GM18858 (cell line): ENCODE results near the gene FCHSD2.

Experiments
- ATAC-seq: cut with Tn5 transposase; IDR thresholded peaks from one replicate; pipeline ENCODE4 v1.9.1; 2021; ENCODE audit not compliant: unreplicated experiment

The FCHSD2 gene

DNA sequence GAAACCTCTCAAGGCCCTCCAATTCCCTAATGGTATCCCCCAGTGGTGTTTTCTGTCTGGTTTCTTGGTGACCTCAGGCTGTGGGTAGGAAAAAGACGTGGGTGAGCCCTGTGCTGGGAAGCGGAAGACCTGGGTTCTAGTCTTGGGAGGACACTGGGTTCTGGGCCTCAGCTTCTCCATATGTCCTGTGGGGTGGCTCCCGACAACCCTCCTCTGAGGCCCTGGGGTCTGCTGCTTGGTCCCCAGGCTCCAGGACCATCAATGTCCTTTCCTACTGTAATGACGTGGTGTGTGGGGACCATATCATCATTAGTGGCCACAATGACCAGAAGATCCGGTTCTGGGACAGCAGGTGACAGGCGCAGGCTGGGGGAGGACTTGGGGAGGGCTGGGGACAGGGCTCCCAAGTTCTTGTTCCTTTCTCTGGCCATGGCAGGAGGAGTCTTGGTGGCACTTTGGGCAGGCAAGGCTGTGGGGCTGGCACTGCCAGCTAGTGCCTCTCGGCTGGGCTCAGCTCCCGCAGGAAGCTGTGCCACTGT, 315.1 kb downstream of the FCHSD2 start:
- no peak for ATAC-seq

DNA sequence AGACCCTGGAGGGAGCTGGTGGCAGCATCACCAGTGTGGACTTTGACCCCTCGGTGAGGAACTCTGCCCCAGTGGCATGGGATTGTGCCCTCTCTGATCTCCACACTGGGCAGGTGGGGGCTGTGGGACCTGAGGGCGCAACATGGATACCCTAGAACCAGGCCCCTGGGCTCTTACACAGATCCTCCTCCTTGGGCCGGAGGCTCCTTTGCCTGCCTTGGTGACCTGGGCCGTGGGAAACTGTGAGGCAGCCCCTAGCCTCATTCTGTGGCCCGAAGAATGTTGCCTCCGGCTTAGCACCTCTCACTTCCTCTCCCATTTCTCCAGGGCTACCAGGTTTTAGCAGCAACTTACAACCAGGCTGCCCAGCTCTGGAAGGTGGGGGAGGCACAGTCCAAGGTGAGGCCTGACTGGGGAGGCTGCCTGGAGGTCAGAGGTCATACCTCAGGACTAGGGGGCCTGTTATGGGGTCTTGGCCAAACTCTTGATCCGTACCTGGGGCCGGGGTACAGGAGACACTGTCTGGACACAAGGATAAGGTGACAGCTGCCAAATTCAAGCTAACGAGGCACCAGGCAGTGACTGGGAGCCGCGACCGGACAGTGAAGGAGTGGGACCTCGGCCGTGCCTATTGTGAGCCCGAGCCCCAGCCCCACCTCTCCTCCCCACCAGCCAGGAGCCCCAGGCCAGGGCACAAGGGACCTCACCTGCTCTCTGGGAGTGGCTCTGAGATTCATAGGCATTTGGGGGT, 315.8 kb downstream of the FCHSD2 start:
- no peak for ATAC-seq

DNA sequence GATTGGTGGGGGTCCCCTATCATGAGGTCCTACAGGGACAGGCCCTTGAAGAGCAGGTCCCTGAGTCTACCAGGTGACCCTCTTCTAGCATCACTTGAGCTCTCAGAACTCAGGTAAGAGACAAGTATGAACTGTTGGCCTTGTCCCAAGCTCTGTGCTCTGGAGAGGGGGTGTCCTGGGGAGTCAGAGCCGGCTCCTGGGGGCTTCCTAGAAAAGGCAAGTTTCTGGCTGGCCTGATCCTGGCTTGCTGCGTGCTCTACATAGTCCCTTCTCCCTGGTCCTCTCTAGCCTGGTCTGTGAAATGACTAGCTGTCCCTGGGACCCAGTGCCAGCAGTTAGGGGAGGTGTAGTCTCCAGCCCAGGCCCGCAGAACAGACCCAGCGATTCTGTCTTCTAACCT, 316.5 kb downstream of the FCHSD2 start:
- no peak for ATAC-seq

DNA sequence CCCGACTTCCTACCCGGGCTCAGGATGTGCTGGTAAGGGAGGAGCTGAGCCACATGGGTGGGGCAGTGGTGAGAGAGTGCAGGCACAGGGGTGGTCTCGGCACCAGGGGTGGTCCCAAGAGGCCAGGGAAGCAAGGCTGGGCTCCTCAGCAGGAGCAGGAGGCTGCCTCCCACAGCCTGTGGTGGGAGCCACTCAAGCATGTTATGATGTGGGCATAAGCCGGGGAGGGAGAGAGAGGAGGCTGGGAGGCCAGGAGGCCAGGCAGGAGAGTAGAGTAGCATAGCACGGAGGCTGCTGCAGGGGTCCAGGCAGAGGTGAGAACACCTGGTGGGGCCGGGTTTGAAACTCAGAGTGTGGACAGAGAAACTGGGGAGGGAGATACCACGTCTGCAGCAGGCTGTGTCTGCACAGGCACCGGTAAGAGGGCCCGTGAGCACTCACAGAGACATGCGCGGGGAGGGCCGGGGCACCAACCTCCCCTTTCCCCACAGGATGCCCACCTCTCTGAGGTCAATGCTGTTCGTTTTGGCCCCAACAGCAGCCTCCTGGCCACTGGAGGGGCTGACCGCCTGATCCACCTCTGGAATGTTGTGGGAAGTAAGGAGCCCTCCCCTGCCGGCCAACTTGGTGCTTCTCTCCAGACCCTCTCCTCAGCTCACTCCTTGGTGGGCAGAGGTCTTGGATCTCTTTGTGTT, 317.2 kb downstream of the FCHSD2 start:
- no peak for ATAC-seq

DNA sequence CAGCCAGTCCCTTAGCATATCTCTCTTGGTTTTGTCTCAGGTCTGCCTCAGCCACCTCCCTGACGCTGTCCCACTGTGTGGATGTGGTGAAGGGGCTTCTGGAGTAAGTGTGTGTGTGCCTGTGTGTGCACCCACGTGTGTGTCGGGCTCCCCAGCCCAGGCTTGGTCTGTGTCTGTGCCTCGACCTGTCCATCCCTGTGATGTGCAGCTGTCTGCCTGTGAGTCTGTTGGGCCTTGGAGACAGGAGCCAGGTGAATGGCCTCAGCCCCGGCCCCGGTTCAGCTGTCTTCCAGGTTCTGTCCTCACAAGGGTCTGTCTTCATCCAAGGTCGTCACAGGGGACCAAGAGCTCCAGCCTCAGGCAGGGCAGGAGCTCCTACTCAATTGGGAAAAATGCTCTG, 318.1 kb downstream of the FCHSD2 start:
- ATAC-seq: no peak

DNA sequence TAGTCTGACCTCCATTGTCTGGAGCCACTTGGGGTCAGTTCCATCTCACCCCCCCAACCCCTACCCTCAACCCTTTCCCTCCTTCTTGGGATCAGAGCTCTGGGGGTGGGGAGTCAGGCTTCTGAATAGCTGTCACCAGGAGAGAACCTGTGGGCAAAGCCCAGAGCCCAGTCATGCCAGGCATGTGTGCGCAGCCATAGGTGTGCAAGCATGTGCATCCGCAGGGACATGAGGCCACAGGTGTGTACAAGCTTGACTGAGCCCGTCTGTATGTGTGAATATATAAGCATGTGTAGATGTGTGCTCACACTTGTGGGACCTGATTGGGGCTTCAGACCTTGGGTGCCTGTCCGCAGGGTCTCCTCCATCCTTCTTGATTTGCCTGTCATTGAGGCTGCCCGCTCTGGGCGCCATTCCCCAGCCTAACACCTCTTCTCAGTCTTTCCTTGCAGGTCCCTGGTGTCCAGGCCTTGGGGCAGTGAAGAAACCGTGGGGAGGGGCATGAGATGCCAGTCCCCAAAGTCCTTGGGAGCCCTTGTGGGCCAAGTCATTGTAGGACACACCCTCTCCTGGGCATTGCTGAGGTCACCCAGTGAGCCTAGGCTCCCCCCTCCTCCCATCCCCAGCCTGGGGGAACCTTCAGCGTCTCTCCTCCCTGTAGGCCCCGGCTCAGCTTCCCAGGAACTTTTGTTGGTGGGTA, 318.9 kb downstream of the FCHSD2 start:
- no peak for ATAC-seq

DNA sequence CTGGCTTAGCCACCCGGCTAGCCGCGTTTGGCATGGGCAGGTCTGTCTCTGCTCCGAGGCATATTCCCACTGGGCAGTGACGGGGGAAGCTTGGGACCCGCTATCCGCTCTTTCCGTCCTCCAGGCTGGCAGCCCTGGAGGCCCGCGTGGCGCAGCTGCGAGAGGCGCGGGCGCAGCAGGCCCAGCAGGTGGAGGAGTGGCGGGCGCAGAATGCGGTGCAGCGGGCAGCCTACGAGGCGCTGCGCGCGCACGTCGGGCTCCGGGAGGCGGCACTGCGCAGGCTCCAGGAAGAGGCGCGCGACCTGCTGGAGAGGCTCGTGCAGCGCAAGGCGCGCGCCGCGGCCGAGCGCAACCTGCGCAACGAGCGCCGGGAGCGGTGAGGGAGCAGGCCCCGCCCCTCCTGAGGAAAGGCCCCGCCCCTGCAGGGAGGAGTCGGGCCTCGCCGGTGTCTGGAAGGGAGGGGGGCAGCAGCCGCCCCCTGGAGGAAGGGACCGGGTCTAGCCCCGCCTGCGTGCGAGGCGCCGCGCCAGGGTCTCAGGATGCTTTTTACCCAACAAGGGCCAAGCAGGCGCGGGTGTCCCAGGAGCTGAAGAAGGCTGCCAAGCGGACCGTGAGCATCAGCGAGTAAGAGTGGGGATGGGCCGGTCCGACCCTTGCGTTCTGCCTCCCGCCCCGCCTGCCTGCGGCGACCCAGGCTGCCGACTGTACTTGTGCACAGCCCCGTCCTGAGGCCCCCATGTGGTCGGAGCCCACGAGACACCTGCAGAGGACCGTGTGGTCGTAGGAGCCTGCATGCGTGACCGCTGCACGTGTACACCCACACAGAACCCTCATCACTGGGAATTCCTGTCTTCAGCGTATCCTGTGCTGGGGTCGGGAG, 320.0 kb downstream of the FCHSD2 start:
- ATAC-seq: no peak

DNA sequence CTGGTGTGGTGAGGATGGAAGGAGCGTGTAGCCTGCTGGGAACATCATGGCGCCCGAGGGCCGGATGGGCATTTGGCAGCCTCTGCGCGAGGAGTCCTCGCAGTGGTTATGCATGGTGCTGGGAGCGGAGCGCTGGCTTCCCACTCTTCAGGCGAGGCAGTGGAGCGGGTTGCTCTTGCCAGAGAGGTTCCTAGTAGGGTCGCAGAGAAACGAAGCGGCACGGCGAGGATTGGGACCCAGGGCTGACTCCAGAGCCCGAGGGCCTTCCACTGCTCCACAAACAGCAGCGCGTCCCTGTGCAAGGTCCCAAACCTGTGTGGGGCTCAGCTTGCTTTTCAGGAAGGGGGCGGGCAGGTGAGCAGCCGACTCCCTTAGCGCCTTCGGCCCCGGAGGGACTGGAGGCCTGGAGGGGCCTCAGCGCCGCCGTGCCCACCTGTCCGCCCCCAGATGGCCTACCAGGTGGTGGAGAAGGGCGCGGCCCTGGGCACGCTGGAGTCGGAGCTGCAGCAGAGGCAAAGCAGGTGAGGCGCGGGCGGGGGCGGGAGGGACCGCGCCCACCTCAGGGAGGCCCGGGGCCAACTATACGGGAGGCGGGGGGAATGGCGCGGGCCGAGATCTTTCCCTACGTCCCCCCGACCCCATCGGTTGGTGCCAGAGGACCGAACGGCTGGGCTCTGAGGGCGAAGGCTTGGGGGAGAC, 320.7 kb downstream of the FCHSD2 start:
- no peak for ATAC-seq

DNA sequence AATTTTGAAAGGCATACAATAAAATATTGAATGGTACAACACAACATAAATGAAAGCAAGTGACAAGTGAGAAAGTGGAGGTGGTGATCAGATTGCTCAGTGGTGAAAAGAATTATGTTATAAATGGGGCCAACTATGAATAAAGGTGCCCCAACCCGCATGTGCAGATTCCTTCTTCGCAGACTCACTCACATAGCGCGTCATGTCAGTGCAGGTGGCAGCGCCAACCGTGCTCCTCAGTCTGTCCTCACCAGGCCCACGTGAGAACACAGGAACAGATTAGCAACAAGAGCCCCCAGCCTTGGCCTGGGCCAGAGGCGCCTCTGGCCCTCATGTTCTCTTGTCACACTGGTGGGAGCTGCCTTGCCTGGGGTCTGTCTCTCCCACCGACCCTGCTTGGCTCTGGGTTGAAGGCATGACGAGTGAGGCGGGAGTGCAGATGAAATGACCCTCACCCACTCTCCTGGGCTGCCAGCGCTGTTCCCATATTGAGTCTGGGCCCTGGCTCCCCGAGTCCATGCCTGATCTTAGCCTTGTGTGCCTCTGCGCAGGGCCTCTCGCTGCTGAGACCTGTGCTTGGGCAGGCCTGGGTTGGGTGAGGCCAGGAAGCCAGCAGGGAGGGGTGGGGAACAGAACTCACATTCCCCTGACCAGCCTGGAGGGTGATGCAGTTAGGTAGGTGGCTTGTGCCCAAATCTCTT, 321.5 kb downstream of the FCHSD2 start:
- ATAC-seq: no peak

DNA sequence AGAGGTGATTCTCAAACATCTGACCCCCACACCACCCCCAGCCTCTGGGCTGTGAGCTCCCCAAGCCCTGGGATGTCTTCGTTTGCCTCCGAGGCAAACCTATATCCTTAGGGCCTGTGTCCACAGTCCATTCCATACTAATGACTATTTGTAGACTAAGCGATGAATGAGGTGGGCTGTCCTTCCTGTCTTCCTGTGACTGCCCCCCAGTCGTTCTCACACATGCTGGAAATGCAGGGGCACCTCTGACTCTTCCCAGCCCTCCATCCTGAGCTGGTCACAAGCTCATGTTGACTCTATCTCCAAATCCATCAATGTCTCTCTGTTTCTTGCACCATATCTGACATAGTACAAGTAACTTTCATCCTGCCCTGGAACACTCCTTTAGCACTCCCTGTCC, 323.1 kb downstream of the FCHSD2 start:
- ATAC-seq: no peak

DNA sequence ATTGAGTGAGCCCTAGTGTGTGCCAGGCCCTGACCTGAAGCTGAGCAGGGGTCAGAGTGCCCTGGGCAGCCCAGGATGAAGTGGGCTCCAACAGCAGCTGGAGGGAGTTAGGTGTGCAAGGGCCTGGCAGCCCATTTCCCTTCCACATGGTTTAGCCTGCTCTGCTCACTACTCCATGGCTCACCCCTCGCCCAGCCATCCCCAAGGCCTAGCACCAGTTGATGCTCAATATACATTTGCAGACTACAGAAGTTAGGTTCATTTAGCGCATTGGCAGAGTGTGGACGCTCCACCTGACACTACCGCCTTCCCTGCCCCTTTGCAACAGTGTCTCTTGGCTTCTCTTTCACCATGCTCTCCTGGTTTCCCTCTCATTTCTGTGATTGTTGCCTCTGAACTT, 324.2 kb downstream of the FCHSD2 start:
- no peak for ATAC-seq

DNA sequence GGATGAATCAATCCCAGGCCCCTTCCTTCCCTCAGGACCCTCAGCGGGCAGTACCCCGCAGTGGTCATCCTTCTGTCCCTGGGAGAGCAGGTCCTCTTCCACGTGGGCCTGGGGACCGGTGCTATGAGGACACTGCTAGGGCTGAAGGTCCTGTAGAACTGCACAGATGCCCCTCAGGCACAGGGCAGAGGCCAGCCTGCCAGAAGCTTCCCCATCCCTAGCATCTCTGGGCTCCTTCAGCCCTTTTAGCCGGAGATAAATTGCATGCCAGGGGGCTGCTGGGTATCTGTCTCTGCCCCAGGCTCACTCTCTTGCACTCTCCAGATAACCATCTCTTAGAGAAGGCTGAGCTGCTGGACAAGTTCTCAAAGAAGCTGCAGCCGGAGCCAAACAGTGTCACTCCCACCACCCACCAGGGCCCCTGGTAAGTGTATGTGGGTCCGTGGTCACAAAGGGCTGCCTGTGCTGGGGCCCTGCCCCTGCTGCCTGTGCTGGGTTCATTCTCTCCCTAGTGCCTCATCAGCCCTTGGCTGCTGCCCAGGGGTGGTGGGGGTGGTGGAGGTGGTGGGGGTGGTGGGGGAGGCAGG, 325.6 kb downstream of the FCHSD2 start:
- ATAC-seq: no peak

DNA sequence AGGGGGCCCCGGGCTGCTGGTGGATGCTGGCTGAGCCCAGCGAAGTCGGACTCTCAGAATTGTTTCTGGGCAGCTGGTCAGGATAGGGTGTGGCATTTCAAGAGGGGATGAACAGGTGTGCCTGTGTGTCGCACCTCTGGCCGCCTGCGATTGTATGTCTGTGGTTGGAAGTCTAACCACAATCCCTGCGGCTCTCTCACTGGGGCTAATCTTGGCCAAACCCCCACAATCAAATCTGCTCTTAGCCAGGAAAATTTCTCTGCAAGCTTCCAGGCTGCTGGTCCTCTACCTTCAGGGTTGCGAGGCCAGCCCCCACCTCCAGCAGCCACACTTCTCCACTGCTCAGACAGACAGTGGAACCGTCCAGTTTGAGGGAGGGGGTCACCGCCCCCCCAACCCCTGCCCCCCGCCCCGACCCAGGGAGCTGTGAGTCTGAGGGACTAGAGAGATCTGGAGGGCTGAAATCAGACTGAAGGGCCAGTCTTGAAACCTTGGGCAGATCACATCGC, 327.0 kb downstream of the FCHSD2 start:
- no peak for ATAC-seq

DNA sequence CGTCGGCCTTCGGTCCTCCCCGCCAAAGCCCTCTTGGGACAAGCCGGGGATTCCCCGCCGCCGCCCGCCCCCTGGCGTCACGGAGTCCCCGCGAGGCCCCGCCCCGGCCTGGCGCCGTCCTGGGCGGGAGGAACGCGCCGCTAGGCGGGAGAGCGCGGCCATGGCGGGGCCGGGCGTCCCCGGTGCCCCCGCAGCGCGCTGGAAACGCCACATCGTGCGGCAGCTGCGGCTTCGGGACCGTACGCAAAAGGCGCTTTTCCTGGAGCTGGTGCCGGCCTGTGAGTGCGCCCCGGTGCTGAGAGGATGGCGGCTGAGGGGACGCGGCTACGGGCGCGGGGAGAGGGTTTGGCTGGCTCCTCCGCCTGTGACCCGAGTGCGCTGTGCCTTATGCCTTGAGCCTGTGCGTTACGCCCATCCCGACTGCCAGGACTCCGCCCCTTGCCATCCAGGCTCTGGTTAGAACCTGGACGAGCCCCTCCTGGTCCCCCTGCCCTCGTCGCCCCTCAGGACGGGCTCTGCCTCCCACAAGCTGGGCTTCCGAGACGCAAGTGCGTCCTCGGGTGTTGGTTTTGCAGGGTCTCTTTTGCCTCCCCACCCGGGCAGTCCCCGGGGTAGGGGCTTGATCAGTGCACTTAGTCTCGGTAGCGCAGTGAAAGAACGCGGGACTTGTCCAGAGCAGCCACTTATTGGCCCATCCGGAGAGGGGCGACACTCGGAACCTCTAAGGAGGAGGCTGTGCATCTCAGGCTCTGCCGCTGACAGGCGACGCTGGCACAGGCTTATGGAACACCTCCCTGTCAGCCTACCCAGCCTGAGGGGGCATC, 327.6 kb downstream of the FCHSD2 start, which contains the start of gene ATG16L2:
ATG16L2 (plus strand) TSS at position 126 of the 824 bp plus-strand sequence; CDS start at position 161, 35 bp downstream.
- peak; percentile 37 for ATAC-seq

DNA sequence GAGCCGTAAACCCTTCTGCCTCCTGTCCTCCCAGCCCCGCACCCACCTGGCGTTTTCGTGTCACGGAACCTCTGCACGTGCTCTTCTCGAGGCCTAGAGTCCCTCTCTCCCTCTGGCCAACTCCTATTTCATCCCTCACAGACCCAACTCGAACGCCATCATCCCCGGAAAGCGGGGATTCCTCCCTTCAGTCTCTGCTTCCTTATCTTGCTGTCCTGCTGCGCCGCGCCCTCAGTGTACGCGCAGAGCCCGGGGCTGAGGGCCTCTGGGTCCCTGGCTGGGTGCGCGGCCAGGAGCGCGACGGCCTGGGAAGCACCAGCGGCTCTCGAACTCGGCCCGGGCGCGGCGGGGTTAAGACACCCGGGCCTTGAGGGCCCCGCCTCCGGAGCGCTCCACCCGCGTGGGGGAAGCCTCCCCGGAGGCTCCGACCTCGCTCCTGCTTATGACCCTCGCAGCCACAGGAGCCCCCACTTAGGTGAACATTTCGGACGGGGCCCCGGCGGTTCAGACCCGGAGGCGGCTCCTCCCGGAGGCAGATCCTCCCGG, 328.3 kb downstream of the FCHSD2 start:
- ATAC-seq: peak; percentile 32

DNA sequence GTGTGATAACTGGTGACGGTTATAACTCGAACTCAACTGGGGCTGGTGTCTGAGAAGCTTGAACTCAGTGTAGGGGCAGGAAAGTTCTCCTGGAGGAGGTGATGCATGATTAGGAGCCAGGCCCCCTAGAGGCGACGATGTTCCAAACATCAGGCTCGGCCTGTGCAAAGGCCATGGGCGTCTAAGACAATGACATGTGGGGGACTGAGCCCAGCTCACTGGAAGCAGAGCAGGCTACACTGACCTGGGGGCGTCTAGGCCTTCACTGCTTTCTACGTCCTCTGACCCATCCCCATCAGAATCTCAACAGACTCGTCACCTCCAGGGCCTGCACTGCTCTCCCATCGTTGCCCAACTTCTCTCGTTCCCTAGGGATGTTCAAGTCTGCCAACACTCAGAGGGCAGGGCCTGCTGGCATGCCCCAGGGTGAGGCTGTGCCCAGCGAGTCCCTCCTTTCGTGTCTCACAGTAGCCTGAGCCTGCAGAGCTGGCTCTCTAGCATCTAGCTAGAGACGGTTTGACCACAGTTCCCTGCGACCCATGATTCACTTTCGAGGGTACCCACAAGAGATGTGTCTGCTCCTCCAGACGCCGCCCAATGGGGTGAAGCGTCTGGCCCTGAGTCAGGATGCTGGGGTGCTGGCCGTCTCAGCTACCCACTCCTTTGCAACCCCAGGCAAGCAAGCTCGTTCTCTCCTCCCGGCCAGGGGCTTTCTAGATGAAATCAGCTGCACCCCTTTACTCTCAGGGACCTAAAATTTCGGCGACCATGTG, 329.0 kb downstream of the FCHSD2 start:
- no peak for ATAC-seq

DNA sequence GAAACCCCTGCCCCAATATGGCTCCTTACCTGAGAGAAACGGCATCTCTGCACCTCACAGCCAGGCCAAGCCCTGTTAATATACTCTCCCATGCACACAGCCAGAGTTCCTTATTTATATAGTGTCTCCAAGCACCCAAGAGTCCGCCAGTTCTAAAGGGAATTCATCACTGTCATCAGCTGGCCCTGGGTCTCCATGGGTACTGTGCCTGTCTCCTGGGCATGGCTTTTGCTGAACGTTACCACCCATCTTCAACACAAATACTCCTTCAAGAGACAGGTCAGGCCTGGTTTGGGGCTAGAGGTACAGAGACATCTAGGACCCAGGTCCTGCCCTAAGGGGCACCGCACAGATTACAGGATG, 329.5 kb downstream of the FCHSD2 start:
- no peak for ATAC-seq
